DOHH2 (cell line): ENCODE measurements around the gene FKBP10.
A peak's percentile ranks its signal among the peaks of the same experiment; 100 is the strongest.

Experiments used
- H3F3A ChIP-seq: fragments of 200-600 bp; sonication (generic), shearing (Covaris generic); 2 replicates; pipeline ENCODE4 v1.6.0; 2016; ENCODE audit warnings: antibody characterized with exemption, mild to moderate bottlenecking; ENCODE audit not compliant: control insufficient read depth, insufficient read depth
- H3K27ac ChIP-seq: fragments of 200-600 bp; sonication (generic); 2 replicates; pipeline ENCODE4 v1.5.1; 2014; ENCODE audit warnings: low read depth, mild to moderate bottlenecking, low read length, moderate library complexity
- H3K27me3 ChIP-seq: fragments of 200-600 bp; sonication (generic); 2 replicates; pipeline ENCODE4 v1.6.1; 2014; ENCODE audit warnings: mild to moderate bottlenecking, low read length, mixed read lengths; ENCODE audit not compliant: control insufficient read depth
- H3K36me3 ChIP-seq: fragments of 200-600 bp; sonication (generic); 2 replicates; pipeline ENCODE4 v1.6.1; 2014; ENCODE audit warnings: mild to moderate bottlenecking, low read length, moderate library complexity, mixed read lengths; ENCODE audit not compliant: control insufficient read depth
- H3K4me1 ChIP-seq: fragments of 200-600 bp; sonication (generic); 2 replicates; pipeline ENCODE4 v1.6.1; 2014; ENCODE audit warnings: mild to moderate bottlenecking, low read length, mixed read lengths; ENCODE audit not compliant: control insufficient read depth
- H3K4me2 ChIP-seq: fragments of 200-600 bp; sonication (generic); 2 replicates; pipeline ENCODE4 v1.6.0; 2014; ENCODE audit warnings: mild to moderate bottlenecking, low read length, moderate library complexity
- H3K4me3 ChIP-seq: fragments of 200-600 bp; sonication (generic); 2 replicates; pipeline ENCODE4 v1.5.1; 2014; ENCODE audit warnings: mild to moderate bottlenecking, low read length, mixed read lengths
- H3K79me2 ChIP-seq: fragments of 200-600 bp; sonication (generic); 2 replicates; pipeline ENCODE4 v1.6.1; 2014; ENCODE audit warnings: mild to moderate bottlenecking, low read length, mixed read lengths; ENCODE audit not compliant: control insufficient read depth
- H3K9me2 ChIP-seq: fragments of 200-600 bp; sonication (generic); replicated peaks from 2 replicates; pipeline ENCODE4 v1.6.1; 2014; ENCODE audit warnings: mild to moderate bottlenecking, low read length, mixed read lengths; ENCODE audit not compliant: control insufficient read depth
- H3K9me3 ChIP-seq: fragments of 200-600 bp; sonication (generic); 2 replicates; pipeline ENCODE4 v1.6.1; 2014; ENCODE audit warnings: antibody characterized with exemption, low read length, mixed read lengths; ENCODE audit not compliant: control insufficient read depth, insufficient read depth
- H4K20me1 ChIP-seq: fragments of 200-600 bp; sonication (generic); 2 replicates; pipeline ENCODE4 v1.6.0; 2014; ENCODE audit warnings: low read depth, mild to moderate bottlenecking, antibody characterized with exemption, low read length, moderate library complexity; ENCODE audit not compliant: control insufficient read depth, insufficient read depth
- EZH2phosphoT487 ChIP-seq: fragments of 200-600 bp; sonication (generic); IDR thresholded peaks from 2 replicates; pipeline ENCODE4 v1.6.1; 2017; ENCODE audit warnings: borderline replicate concordance, mild to moderate bottlenecking, antibody characterized with exemption, low read length, moderate library complexity, mixed read lengths
- TF ChIP-seq, protein P1 (sequence below): fragments of 200-600 bp; sonication (generic); IDR thresholded peaks from one replicate; pipeline ENCODE4 v1.5.1; 2014; ENCODE audit warnings: antibody characterized with exemption, mild to moderate bottlenecking, low read depth, low read length; ENCODE audit not compliant: poor library complexity, severe bottlenecking

Gene FKBP10, protein sequence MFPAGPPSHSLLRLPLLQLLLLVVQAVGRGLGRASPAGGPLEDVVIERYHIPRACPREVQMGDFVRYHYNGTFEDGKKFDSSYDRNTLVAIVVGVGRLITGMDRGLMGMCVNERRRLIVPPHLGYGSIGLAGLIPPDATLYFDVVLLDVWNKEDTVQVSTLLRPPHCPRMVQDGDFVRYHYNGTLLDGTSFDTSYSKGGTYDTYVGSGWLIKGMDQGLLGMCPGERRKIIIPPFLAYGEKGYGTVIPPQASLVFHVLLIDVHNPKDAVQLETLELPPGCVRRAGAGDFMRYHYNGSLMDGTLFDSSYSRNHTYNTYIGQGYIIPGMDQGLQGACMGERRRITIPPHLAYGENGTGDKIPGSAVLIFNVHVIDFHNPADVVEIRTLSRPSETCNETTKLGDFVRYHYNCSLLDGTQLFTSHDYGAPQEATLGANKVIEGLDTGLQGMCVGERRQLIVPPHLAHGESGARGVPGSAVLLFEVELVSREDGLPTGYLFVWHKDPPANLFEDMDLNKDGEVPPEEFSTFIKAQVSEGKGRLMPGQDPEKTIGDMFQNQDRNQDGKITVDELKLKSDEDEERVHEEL

DNA sequence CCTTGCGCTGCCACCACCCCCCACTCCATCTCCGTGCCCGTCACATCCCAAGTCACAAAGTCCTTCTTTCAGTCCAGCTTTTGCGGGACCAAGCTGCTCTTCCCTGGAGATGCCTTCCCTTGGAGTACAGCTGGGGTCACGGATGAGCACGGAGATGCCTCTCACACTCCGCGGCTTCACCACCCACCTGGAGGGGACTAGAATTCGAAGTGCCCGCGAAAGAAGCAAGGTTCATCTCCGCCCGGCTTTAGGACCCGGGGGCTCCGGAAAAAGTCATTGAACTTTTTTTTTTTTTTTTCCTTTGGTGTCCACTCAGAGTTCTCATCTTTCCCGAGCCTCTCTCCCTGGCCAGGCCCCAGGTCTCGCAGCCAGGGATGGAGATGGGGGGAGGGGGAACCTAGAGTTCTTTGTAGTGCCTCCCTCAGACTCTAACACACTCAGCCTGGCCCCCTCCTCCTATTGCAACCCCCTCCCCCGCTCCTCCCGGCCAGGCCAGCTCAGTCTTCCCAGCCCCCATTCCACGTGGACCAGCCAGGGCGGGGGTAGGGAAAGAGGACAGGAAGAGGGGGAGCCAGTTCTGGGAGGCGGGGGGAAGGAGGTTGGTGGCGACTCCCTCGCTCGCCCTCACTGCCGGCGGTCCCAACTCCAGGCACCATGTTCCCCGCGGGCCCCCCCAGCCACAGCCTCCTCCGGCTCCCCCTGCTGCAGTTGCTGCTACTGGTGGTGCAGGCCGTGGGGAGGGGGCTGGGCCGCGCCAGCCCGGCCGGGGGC, at the start of gene FKBP10:
Gene FKBP10 (plus strand): TSS at position 624 of the 771 bp plus-strand sequence. CDS start 31 bp downstream, at position 655.
- Histone ChIP-seq H3K9me3 (no peaks in the 10 kb centered on the region), H3F3A (no peaks in the 10 kb centered on the region), H3K4me1 (peaks cover 16% of the 10 kb centered on the region), H3K4me2 (peak within 1 kb of the TSS; percentile 86), H3K27ac (no peak within 1 kb of the TSS), H3K79me2 (no peaks in the 10 kb centered on the region), H3K4me3 (peak within 1 kb of the TSS; percentile 84), H3K36me3 (no peaks in the 10 kb centered on the region), H3K27me3 (peaks cover 11% of the 10 kb centered on the region), H3K9me2 (no peaks in the 10 kb centered on the region), H4K20me1 (no peaks in the 10 kb centered on the region)
- no peak; the same call in 1 of the 2 replicates for TF ChIP-seq EZH2phosphoT487
- TF ChIP-seq, protein P1, sequence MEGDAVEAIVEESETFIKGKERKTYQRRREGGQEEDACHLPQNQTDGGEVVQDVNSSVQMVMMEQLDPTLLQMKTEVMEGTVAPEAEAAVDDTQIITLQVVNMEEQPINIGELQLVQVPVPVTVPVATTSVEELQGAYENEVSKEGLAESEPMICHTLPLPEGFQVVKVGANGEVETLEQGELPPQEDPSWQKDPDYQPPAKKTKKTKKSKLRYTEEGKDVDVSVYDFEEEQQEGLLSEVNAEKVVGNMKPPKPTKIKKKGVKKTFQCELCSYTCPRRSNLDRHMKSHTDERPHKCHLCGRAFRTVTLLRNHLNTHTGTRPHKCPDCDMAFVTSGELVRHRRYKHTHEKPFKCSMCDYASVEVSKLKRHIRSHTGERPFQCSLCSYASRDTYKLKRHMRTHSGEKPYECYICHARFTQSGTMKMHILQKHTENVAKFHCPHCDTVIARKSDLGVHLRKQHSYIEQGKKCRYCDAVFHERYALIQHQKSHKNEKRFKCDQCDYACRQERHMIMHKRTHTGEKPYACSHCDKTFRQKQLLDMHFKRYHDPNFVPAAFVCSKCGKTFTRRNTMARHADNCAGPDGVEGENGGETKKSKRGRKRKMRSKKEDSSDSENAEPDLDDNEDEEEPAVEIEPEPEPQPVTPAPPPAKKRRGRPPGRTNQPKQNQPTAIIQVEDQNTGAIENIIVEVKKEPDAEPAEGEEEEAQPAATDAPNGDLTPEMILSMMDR, result no peak

DNA sequence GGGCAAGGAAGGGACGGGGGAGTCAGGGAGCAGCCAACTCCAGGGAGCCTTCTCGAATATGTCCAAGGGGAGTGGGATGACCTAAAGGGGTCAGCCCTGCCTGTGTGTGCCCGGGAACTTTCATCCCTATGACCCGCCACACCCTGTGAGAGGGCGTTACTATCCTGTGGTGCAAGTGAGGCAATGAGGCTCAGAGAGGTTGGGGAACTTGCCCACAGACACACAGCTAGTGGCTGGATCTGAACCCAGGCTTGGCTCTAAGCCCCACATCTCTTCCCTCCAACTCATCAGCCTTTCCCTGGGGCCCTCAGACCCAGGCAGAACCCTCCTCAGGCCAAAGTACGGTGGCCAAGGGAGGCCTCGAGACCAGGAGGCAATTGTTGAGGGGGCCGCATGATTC, 49.5 kb upstream of the FKBP10 start:
- no peaks in the 10 kb centered on the region for H3K27me3 ChIP-seq
- H3K4me2 ChIP-seq, result no peak overlapping the region
- no peaks in the 10 kb centered on the region for H3K9me3 ChIP-seq
- no peak overlapping the region for H3K27ac ChIP-seq
- TF ChIP-seq, protein P1, result no peak
- no peak for TF ChIP-seq EZH2phosphoT487
- H3K79me2 ChIP-seq, result no peaks in the 10 kb centered on the region
- no peaks in the 10 kb centered on the region for H4K20me1 ChIP-seq
- no peaks in the 10 kb centered on the region for H3K4me1 ChIP-seq
- no peaks in the 10 kb centered on the region for H3K9me2 ChIP-seq
- H3F3A ChIP-seq, result no peaks in the 10 kb centered on the region
- H3K4me3 ChIP-seq, result no peak overlapping the region
- H3K36me3 ChIP-seq, result no peaks in the 10 kb centered on the region

DNA sequence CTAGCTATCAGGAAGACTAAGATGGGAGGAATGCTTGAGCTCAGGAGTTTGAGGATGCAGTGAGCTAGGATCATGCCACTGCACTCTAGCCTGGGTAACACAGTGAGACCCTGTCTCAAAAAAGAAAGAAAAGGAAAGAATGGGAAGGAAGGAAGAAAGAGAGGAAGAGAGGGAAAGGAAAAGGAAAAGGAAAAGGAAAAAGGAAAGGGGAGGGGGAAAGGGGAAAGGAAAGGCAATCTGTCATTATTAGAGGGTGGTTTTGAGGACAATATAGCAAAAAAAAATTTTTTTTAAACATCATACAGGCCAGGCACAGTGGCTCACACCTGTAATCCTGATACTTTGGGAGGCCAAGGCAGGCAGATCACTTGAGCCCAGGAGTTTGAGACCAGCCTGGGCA, 46.7 kb upstream of the FKBP10 start:
- Histone ChIP-seq H3K4me3 (no peak overlapping the region), H3K4me1 (peaks cover under 1% of the 10 kb centered on the region; the same call in 1 of the 2 replicates), H3F3A (no peaks in the 10 kb centered on the region), H3K36me3 (no peaks in the 10 kb centered on the region), H3K9me2 (no peaks in the 10 kb centered on the region), H3K27ac (no peak overlapping the region), H3K79me2 (no peaks in the 10 kb centered on the region), H3K9me3 (no peaks in the 10 kb centered on the region), H4K20me1 (no peaks in the 10 kb centered on the region), H3K4me2 (no peak overlapping the region), H3K27me3 (no peaks in the 10 kb centered on the region)
- TF ChIP-seq, protein P1, result no peak
- no peak for TF ChIP-seq EZH2phosphoT487
